Liver (tissue), 10 donors: ENCODE measurements around the gene TMEM8B. TPM values are rescaled to one million over a fixed set of nuclear protein-coding genes. Genes with fewer than 3 reads are reported as not detected.

Experiments used
- DNase-seq: peaks from one replicate; pipeline ENCODE4 v3.0.0-alpha.2; 2017; ENCODE audit warnings: low spot score
- H3K27ac ChIP-seq, 2 donors: one replicate each; pipeline ENCODE4 v1.7.0; 2013; ENCODE audit warnings: inconsistent platforms in 2 of 2, low read length in 2 of 2, control low read depth in 1 of 2, low read depth in 1 of 2, mild to moderate bottlenecking in 1 of 2
- H3K27me3 ChIP-seq, 4 donors: one replicate each; pipeline versions ENCODE4 v1.6.1 to v1.7.0; 2013; ENCODE audit warnings: low read length in 3 of 4, inconsistent platforms in 1 of 4, mild to moderate bottlenecking in 1 of 4, moderate library complexity in 1 of 4; ENCODE audit not compliant: control insufficient read depth in 4 of 4, insufficient read depth in 4 of 4
- H3K36me3 ChIP-seq, 4 donors: one replicate each; pipeline versions ENCODE4 v1.6.1 to v1.7.0; 2013; ENCODE audit warnings: low read length in 3 of 4, mild to moderate bottlenecking in 3 of 4, low read depth in 1 of 4, moderate library complexity in 1 of 4; ENCODE audit not compliant: control insufficient read depth in 4 of 4, insufficient read depth in 3 of 4
- H3K4me1 ChIP-seq, 4 donors: one replicate each; pipeline versions ENCODE4 v1.6.1 to v1.7.0; 2013; ENCODE audit warnings: low read length in 3 of 4, mild to moderate bottlenecking in 3 of 4, moderate library complexity in 1 of 4; ENCODE audit not compliant: control insufficient read depth in 4 of 4, insufficient read depth in 4 of 4
- H3K4me3 ChIP-seq, 3 donors: one replicate each; pipeline versions ENCODE4 v1.6.1 to v1.7.0; 2013; ENCODE audit warnings: low read length in 3 of 3, control low read depth in 1 of 3, low read depth in 1 of 3, mild to moderate bottlenecking in 1 of 3
- H3K9ac ChIP-seq, 2 donors: one replicate each; pipeline ENCODE4 v1.7.0; 2013; ENCODE audit warnings: low read length in 2 of 2, mild to moderate bottlenecking in 2 of 2, moderate library complexity in 2 of 2, control low read depth in 1 of 2, low read depth in 1 of 2
- H3K9me3 ChIP-seq, 4 donors: one replicate each; pipeline versions ENCODE4 v1.6.1 to v1.7.0; 2013; ENCODE audit warnings: low read length in 3 of 4; ENCODE audit not compliant: control insufficient read depth in 4 of 4
- EGR1 ChIP-seq, 2 donors: IDR thresholded peaks; 2 replicates each; pipeline ENCODE4 v1.6.1; 2016 to 2018; ENCODE audit warnings: antibody characterized with exemption in 2 of 2, low read depth in 2 of 2
- GABPA ChIP-seq, 2 donors: IDR thresholded peaks in 1 of 2; conservative IDR thresholded peaks in 1 of 2; 2 replicates each; pipeline ENCODE4 v1.6.1; 2016; ENCODE audit warnings: antibody characterized with exemption in 2 of 2, mild to moderate bottlenecking in 1 of 2, moderate library complexity in 1 of 2
- HNF4A ChIP-seq, 2 donors: conservative IDR thresholded peaks; 2 replicates each; pipeline ENCODE4 v1.6.1; 2016; ENCODE audit warnings: antibody characterized with exemption in 2 of 2, mild to moderate bottlenecking in 2 of 2
- NR2F2 ChIP-seq: IDR thresholded peaks from 2 replicates; pipeline ENCODE4 v1.6.1; 2016; ENCODE audit warnings: antibody characterized with exemption
- RAD21 ChIP-seq, 2 donors: IDR thresholded peaks; 2 replicates each; pipeline ENCODE4 v1.6.1; 2016; ENCODE audit warnings: antibody characterized with exemption in 2 of 2, mild to moderate bottlenecking in 2 of 2
- RXRA ChIP-seq, 2 donors: IDR thresholded peaks; 2 replicates each; pipeline ENCODE4 v1.6.1; 2017 to 2018; ENCODE audit warnings: antibody characterized with exemption in 2 of 2, mild to moderate bottlenecking in 1 of 2
- SP1 ChIP-seq: IDR thresholded peaks from 2 replicates; pipeline ENCODE4 v1.6.1; 2018; ENCODE audit warnings: antibody characterized with exemption, mild to moderate bottlenecking
- YY1 ChIP-seq: IDR thresholded peaks from 2 replicates; pipeline ENCODE4 v1.6.1; 2016; ENCODE audit warnings: antibody characterized with exemption, mild to moderate bottlenecking
- WGBS: extraction: QIAGEN DNeasy Blood & Tissue Kit; methylation state at CpG from one replicate; pipeline ENCODE4 v1.1.7; 2013; 5-methylcytosine and 5-hydroxymethylcytosine counted together
- polyA plus RNA-seq, 2 donors: library from polyadenylated mRNA; stranded (reverse) in 1 of 2; unstranded in 1 of 2; fragments of 200-250 nt in 1 of 2; fragments of >200 nt in 1 of 2; fragmentation: Nextera tagmentation in 1 of 2; extraction: Ambion mirVana in 1 of 2; gene quantifications; one replicate each; pipeline versions ENCODE4 v1.2.1 to v1.2.3, GENCODE V29; 2013 to 2015
- small RNA-seq: library from RNA; depleted of rRNA; stranded (forward); fragments of <200 nt; gene quantifications from one replicate; pipeline ENCODE3, GENCODE V24; 2014
- total RNA-seq, 2 donors: library from RNA; depleted of rRNA; stranded (reverse); fragments of >200 nt; gene quantifications; one replicate each; pipeline ENCODE4 v1.2.3, GENCODE V29; 2014
- donor health status: healthy.
- donor health status: healthy.
- donor health status: healthy.
- donor health status: healthy.
- donor health status: healthy.

The TMEM8B gene
- total and polyA plus RNA-seq, 4 donors: 1.1 to 5.4 (median 2.7) TPM

DNA sequence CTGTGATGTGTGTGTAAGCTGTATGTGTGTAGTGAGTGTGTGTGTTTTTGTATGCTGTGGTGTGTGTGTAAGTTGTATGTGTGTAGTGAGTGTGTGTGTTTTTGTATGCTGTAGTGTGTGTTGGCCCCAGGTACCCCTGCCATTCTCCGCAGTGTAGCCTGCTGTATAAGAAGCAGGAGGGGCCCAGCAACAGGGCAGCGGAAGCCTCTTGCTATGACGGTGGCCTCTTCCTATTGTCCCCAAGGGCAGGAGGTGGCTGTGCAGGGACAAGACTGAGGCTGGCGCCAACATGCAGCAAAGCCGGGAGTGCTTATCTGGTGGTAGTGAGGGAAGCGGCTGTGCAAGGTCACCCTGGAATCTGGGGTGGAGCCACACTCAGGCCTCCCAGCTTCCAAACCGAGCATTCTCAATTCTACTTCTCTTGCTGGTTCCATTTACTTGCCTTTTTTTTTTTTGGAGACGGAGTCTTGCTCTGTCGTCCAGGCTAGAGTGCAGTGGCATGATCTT, 85.3 kb downstream of the TMEM8B start:
- DNase-seq: peak; percentile 57
- 26% methylated on average over 9 of the region's 9 CpGs for WGBS
- Histone ChIP-seq H3K27ac (peak overlapping the region in 1 of 2 donors; percentile 40), H3K4me1 (peaks cover 0 to 25% (median 7%) of the 10 kb centered on the region in 4 donors), H3K36me3 (no peaks in the 10 kb centered on the region), H3K9me3 (no peaks in the 10 kb centered on the region), H3K4me3 (no peak overlapping the region), H3K9ac (no peak overlapping the region), H3K27me3 (no peaks in the 10 kb centered on the region)
- TF ChIP-seq EGR1 (IDR thresholded peaks at IDR 0.05; ENCODE audit: low read depth in 2 of 2): no peak
- TF ChIP-seq GABPA (IDR thresholded peaks at IDR 0.05 in 1 of 2, conservative IDR thresholded peaks at IDR 0.05 in 1 of 2): peak in 1 of 2 donors; percentile 30
- TF ChIP-seq HNF4A (conservative IDR thresholded peaks at IDR 0.05): peak; percentile 58 to 61
- peak in 1 of 2 donors; percentile 40 for TF ChIP-seq RAD21 (IDR thresholded peaks at IDR 0.05)
- TF ChIP-seq SP1: peak; percentile 62
- TF ChIP-seq NR2F2: peak; percentile 96
- no peak for TF ChIP-seq YY1
- peak; percentile 45 to 60 for TF ChIP-seq RXRA (IDR thresholded peaks at IDR 0.05)

Small RNA genes within 50 kb of the gene (small RNA-seq; reads per million reads assigned to genes)
- 0.22 reads per million, percentile 7 among the genes with 10 or more reads in this experiment for gene HINT2

Other genes starting within 250 kb of the TMEM8B start
- gene TESK1, start 224.0 kb upstream of the TMEM8B start, total RNA-seq: 1 to 10 TPM; 3.9 to 9.8 TPM
- gene TESK1, start 224.0 kb upstream of the TMEM8B start, polyA plus RNA-seq: 10 to 100 TPM in 1 of 2 donors, 1 to 10 TPM in 1; 3.7 to 12.5 TPM
- gene CD72, start 210.8 kb upstream of the TMEM8B start, total RNA-seq: 1 to 10 TPM; 4.7 to 5.7 TPM
- 1 to 10 TPM; 2.0 to 2.2 TPM for gene CD72, start 210.8 kb upstream of the TMEM8B start, polyA plus RNA-seq
- gene SIT1, start 178.3 kb upstream of the TMEM8B start, total RNA-seq: 1 to 10 TPM in 1 of 2 donors, under 1 TPM in 1; 0.25 to 1.1 TPM
- under 1 TPM; 0.17 to 0.44 TPM for gene SIT1, start 178.3 kb upstream of the TMEM8B start, polyA plus RNA-seq
- gene RMRP, start 171.2 kb upstream of the TMEM8B start, total RNA-seq: over 10,000 TPM in 1 of 2 donors, 1,000 to 10,000 TPM in 1; 5,304 to 67,037 TPM
- 10 to 100 TPM in 1 of 2 donors, 1 to 10 TPM in 1; 5.3 to 50.9 TPM for gene RMRP, start 171.2 kb upstream of the TMEM8B start, polyA plus RNA-seq
- 1 to 10 TPM; 5.4 to 6.7 TPM for gene CCDC107, start 170.9 kb upstream of the TMEM8B start, total RNA-seq
- 10 to 100 TPM; 14.2 to 20.2 TPM for gene CCDC107, start 170.9 kb upstream of the TMEM8B start, polyA plus RNA-seq
- gene ARHGEF39, start 164.0 kb upstream of the TMEM8B start, total RNA-seq: 1 to 10 TPM in 1 of 2 donors, under 1 TPM in 1; under 0.01 to 7.4 TPM
- gene ARHGEF39, start 164.0 kb upstream of the TMEM8B start, polyA plus RNA-seq: under 1 TPM; 0.74 TPM
- gene CA9, start 155.3 kb upstream of the TMEM8B start, total RNA-seq: under 1 TPM; 0.47 to 0.67 TPM
- gene CA9, start 155.3 kb upstream of the TMEM8B start, polyA plus RNA-seq: 1 to 10 TPM in 1 of 2 donors, under 1 TPM in 1; 0.93 to 2.2 TPM
- gene TPM2, start 139.3 kb upstream of the TMEM8B start, total RNA-seq: 10 to 100 TPM in 1 of 2 donors, 1 to 10 TPM in 1; 4.3 to 23.7 TPM
- 10 to 100 TPM in 1 of 2 donors, 1 to 10 TPM in 1; 4.2 to 31.4 TPM for gene TPM2, start 139.3 kb upstream of the TMEM8B start, polyA plus RNA-seq
- gene TLN1, start 97.0 kb upstream of the TMEM8B start, total RNA-seq: 100 to 1,000 TPM; 149 to 184 TPM
- 100 to 1,000 TPM in 1 of 2 donors, 10 to 100 TPM in 1; 24.5 to 102 TPM for gene TLN1, start 97.0 kb upstream of the TMEM8B start, polyA plus RNA-seq
- 10 to 100 TPM in 1 of 2 donors, 1 to 10 TPM in 1; 9.2 to 21.3 TPM for gene CREB3, start 96.6 kb upstream of the TMEM8B start, total RNA-seq
- gene CREB3, start 96.6 kb upstream of the TMEM8B start, polyA plus RNA-seq: 10 to 100 TPM; 14.9 to 21.4 TPM
- gene GBA2, start 80.0 kb upstream of the TMEM8B start, total RNA-seq: 10 to 100 TPM; 24.1 to 65.3 TPM
- 10 to 100 TPM; 24.5 to 27.1 TPM for gene GBA2, start 80.0 kb upstream of the TMEM8B start, polyA plus RNA-seq
- 10 to 100 TPM in 1 of 2 donors, 1 to 10 TPM in 1; 5.1 to 10.7 TPM for gene RGP1, start 79.9 kb upstream of the TMEM8B start, total RNA-seq
- 1 to 10 TPM; 2.6 to 6.6 TPM for gene RGP1, start 79.9 kb upstream of the TMEM8B start, polyA plus RNA-seq
- gene MSMP, start 75.0 kb upstream of the TMEM8B start, total RNA-seq: not detected
- not detected for gene MSMP, start 75.0 kb upstream of the TMEM8B start, polyA plus RNA-seq
- 10 to 100 TPM in 1 of 2 donors, 1 to 10 TPM in 1; 9.4 to 17.1 TPM for gene NPR2, start 37.6 kb upstream of the TMEM8B start, total RNA-seq
- 10 to 100 TPM in 1 of 2 donors, 1 to 10 TPM in 1; 8.6 to 13.0 TPM for gene NPR2, start 37.6 kb upstream of the TMEM8B start, polyA plus RNA-seq
- under 1 TPM; 0.25 to 0.56 TPM for gene SPAG8, start 17.0 kb upstream of the TMEM8B start, total RNA-seq
- under 1 TPM; 0.14 TPM for gene SPAG8, start 17.0 kb upstream of the TMEM8B start, polyA plus RNA-seq
- gene HINT2, start 14.2 kb upstream of the TMEM8B start, total RNA-seq: 10 to 100 TPM; 34.3 to 35.0 TPM
- gene HINT2, start 14.2 kb upstream of the TMEM8B start, polyA plus RNA-seq: 100 to 1,000 TPM; 117 to 176 TPM
- not detected for gene FAM221B, start 496 bp upstream of the TMEM8B start, total RNA-seq
- gene FAM221B, start 496 bp upstream of the TMEM8B start, polyA plus RNA-seq: under 1 TPM in 1 of 2 donors, not detected in 1; 0.35 TPM
- not detected for gene OR13J1, start 41.2 kb downstream of the TMEM8B start, total RNA-seq
- not detected for gene OR13J1, start 41.2 kb downstream of the TMEM8B start, polyA plus RNA-seq
- under 1 TPM; 0.08 to 0.09 TPM for gene HRCT1, start 77.0 kb downstream of the TMEM8B start, total RNA-seq
- gene HRCT1, start 77.0 kb downstream of the TMEM8B start, polyA plus RNA-seq: 1 to 10 TPM in 1 of 2 donors, under 1 TPM in 1; 0.44 to 2.9 TPM
- 1 to 10 TPM in 1 of 2 donors, under 1 TPM in 1; 0.65 to 2.4 TPM for gene SPAAR, start 80.3 kb downstream of the TMEM8B start, total RNA-seq
- 1 to 10 TPM; 1.1 TPM for gene SPAAR, start 80.3 kb downstream of the TMEM8B start, polyA plus RNA-seq
- gene OR2S2, start 128.9 kb downstream of the TMEM8B start, total RNA-seq: not detected
- not detected for gene OR2S2, start 128.9 kb downstream of the TMEM8B start, polyA plus RNA-seq
- gene RECK, start 207.7 kb downstream of the TMEM8B start, total RNA-seq: 1 to 10 TPM; 2.1 to 3.5 TPM
- 1 to 10 TPM; 2.1 to 2.5 TPM for gene RECK, start 207.7 kb downstream of the TMEM8B start, polyA plus RNA-seq